Measurements from ENCODE around the gene CMTR1.

CMTR1 gene

DNA sequence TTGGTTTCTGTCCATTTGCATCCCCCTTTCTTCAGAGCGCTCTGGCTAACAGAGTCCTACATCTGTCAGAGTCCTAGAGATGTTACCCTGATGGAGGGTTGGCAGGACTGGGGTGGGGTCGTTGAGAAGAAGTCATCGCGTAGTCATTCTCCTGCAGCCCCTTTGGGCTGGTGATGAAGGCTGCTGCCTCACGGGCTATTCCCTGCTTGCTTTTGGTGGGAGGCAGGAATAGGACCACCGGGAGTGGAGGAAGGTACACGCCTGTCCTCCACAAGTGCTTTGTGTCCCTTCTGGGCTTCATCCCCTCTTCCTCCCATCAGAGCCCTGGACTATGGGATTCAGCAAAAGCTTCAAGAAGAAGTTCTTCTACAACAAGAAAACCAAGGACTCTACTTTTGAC, 45.8 kb downstream of the CMTR1 start:
- TF ChIP-seq CTCF (IDR thresholded peaks at IDR 0.05; ENCODE audit: extremely low read depth, missing control alignments): no peak
- DNase-seq (ENCODE audit: low spot score): no peak

GRCh38 chr6:37479266-37479854, 46.3 kb downstream of the CMTR1 start:
- TF ChIP-seq CTCF (IDR thresholded peaks at IDR 0.05; ENCODE audit: extremely low read depth, missing control alignments): no peak
- no peak for DNase-seq (ENCODE audit: low spot score)

- TF ChIP-seq CTCF (IDR thresholded peaks at IDR 0.05; ENCODE audit: extremely low read depth, missing control alignments): no peak
- no peak for DNase-seq (ENCODE audit: low spot score)
Observed at GRCh38 chr6:37480118-37480736, 47.2 kb downstream of the CMTR1 start.

GRCh38 chr6:37480951-37481534, 48.0 kb downstream of the CMTR1 start:
- no peak for TF ChIP-seq CTCF (IDR thresholded peaks at IDR 0.05; ENCODE audit: extremely low read depth, missing control alignments)
- DNase-seq (ENCODE audit: low spot score): no peak

DNA sequence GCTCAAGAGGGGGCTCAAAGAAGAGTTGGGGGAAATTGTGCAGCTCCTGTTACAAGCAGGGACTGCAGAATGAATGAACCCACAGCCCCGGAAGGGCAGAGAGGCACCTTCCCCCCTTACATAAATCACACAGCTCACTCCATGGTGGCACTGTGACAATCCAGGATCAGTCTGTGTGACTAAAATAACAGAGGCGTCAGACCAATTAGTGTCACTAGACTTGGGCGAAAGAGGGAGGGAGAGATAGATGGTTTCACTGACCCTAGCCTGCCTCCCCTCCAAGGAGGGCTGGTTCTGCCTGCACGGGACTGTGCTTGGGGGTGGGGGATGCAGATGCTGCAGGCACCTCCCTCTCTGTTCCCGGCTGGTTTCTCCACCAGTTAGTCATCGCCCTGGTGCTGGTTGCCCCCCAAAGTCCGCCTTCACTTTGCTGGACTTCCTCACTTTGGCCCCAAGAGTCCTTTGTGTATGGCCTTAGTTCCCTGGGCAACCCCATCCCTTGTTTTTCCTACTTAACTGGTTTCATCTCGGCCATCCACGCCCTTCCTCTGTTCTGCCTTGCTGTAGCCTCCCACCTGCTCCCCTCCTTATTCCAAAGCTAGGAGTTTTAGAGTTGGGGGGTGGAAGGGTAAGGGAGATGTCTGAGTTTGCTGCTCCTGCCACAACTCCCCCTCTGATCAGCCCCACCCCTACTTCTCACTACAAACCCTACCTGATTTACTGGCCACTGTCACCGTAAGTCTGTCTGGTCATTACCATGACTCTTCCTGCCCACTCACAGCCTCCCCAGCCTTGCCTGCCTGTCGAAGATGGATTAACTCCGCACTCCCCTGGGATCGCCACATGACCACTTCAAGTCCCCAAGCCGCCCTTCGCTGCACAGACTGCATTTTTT, 48.9 kb downstream of the CMTR1 start:
- no peak for DNase-seq (ENCODE audit: low spot score)

DNA sequence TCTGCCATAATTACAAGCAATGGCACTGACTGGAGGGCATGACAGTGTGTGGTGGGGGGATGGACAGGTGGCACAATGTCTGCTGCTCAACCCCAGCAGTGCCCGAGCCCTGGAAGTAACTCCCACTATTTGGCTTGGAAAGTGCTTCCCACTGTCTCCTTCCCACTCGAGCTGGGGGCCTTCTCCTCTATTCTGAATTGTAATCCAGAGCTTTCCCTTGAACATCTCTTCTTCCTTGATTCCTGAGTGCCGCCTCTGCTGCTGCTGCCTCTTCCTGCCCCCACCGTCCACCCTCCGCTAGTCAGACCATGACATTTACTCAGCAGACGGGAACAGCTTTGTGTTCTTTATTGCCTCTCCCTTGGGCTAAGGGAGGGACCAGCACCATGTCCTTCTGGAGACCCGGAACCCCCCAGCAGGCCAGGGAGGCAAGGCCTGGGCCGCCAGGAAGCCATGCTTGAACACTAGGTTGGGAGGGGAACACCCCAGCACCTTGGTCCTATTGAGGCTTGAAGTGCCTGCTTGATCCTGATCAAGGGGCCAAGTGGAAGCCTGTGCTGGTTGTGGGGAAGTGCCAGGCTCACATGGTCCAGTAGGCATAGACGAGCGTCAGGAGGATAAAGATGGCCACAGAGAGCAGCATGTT, 49.7 kb downstream of the CMTR1 start:
- DNase-seq (ENCODE audit: low spot score): no peak
- no peak for TF ChIP-seq CTCF (IDR thresholded peaks at IDR 0.05; ENCODE audit: extremely low read depth, missing control alignments)

More for the DNA sequence above, 48.9 kb downstream of the CMTR1 start:
- TF ChIP-seq CTCF (IDR thresholded peaks at IDR 0.05; ENCODE audit: extremely low read depth, missing control alignments): no peak
